Skeletal muscle tissue (tissue), 4 donors: ENCODE measurements around the gene EFHB. TPM values are rescaled to one million over a fixed set of nuclear protein-coding genes. Genes with fewer than 3 reads are reported as not detected.
"Not testable (repeated sequence)": the region's sequence is repeated elsewhere in the genome, so short reads cannot be mapped to it uniquely, and the experiment has no call there.

Source experiments
- H3K27ac ChIP-seq: one replicate; pipeline ENCODE4 v1.7.0; 2013; ENCODE audit warnings: mild to moderate bottlenecking, low read depth, low read length, inconsistent platforms
- H3K27me3 ChIP-seq, 3 donors: one replicate each; pipeline ENCODE4 v1.7.0; 2013; ENCODE audit warnings: low read length in 3 of 3; ENCODE audit not compliant: control insufficient read depth in 3 of 3, insufficient read depth in 3 of 3
- H3K36me3 ChIP-seq, 3 donors: one replicate each; pipeline ENCODE4 v1.7.0; 2013; ENCODE audit warnings: low read length in 3 of 3; ENCODE audit not compliant: control insufficient read depth in 3 of 3, insufficient read depth in 3 of 3
- H3K4me1 ChIP-seq, 3 donors: one replicate each; pipeline ENCODE4 v1.7.0; 2013; ENCODE audit warnings: low read length in 3 of 3, mild to moderate bottlenecking in 3 of 3; ENCODE audit not compliant: control insufficient read depth in 3 of 3, insufficient read depth in 3 of 3
- H3K4me3 ChIP-seq, 3 donors: one replicate each; pipeline ENCODE4 v1.7.0; 2013; ENCODE audit warnings: low read length in 3 of 3
- H3K9ac ChIP-seq, 3 donors: one replicate each; pipeline ENCODE4 v1.7.0; 2013; ENCODE audit warnings: low read length in 3 of 3, mild to moderate bottlenecking in 3 of 3, moderate library complexity in 2 of 3, low read depth in 1 of 3
- H3K9me3 ChIP-seq, 3 donors: one replicate each; pipeline ENCODE4 v1.7.0; 2013; ENCODE audit warnings: low read length in 3 of 3; ENCODE audit not compliant: control insufficient read depth in 3 of 3
- total RNA-seq: library from RNA; depleted of rRNA; stranded (reverse); fragments of >200 nt; gene quantifications from one replicate; pipeline ENCODE4 v1.2.3, GENCODE V29; 2014
- donor health status: Osteomylitis.

EFHB gene, protein sequence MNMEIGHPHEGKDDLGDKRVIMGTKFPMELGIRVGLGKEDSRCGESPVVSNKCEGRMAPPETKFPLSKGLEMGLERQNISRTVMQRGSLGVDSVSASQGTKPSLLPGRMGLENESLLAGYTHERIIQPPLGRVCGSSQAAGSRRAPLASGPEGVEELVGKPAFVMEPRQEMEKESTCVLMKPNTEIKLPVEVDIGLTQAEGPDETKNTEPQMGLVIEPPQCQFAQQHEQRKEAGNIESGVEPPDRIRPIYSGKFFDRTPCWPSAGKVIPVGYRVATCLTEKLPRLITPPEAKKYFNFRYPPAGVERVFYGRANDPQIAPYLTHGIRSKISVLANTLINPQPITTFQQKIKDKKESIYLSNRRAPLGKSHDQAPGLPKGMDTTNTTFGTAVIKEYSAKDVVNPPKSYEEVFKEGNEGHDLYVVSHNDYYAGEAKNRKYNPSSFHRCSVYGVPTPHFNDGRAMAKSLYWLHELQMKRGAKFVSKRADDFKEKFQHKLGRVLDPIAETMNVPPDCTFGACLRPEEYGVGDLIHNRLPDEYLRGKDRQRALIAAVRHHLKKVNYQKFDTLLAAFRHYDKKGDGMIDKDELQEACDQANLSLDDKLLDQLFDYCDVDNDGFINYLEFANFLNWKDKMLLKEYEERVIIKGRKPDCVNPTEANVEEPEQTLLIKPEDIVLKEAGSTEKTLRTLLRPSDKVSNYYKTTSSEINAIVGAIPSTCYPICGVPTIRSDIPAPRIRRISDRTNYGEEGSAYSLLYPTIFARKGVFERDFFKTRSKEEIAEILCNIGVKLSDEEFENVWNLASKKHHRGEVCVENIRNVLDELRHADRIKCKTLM
- total RNA-seq: not detected

- H3K4me1 ChIP-seq: no peaks in the 10 kb centered on the region
- H3K9ac ChIP-seq: no peak within 1 kb of the TSS
- H3K36me3 ChIP-seq: no peaks in the 10 kb centered on the region
- H3K9me3 ChIP-seq: no peaks in the 10 kb centered on the region
- H3K27ac ChIP-seq: no peak within 1 kb of the TSS
- no peak within 1 kb of the TSS for H3K4me3 ChIP-seq
- H3K27me3 ChIP-seq: peaks cover 8 to 10% (median 10%) of the 10 kb centered on the region in 3 donors
Observed at GRCh38 chr3:19934098-19934566, at the start of gene EFHB. TSS of gene EFHB (minus strand) at chr3:19934217. CDS start at chr3:19934018, 199 bp downstream.

GRCh38 chr3:19972054-19972453 lies 38.0 kb upstream of the EFHB start:
- Histone ChIP-seq H3K36me3 (peaks cover 2 to 19% (median 18%) of the 10 kb centered on the region in 3 donors), H3K4me3 (no peak overlapping the region), H3K27ac (no peak overlapping the region), H3K4me1 (no peaks in the 10 kb centered on the region), H3K27me3 (no peaks in the 10 kb centered on the region), H3K9ac (no peak overlapping the region), H3K9me3 (no peaks in the 10 kb centered on the region)

DNA sequence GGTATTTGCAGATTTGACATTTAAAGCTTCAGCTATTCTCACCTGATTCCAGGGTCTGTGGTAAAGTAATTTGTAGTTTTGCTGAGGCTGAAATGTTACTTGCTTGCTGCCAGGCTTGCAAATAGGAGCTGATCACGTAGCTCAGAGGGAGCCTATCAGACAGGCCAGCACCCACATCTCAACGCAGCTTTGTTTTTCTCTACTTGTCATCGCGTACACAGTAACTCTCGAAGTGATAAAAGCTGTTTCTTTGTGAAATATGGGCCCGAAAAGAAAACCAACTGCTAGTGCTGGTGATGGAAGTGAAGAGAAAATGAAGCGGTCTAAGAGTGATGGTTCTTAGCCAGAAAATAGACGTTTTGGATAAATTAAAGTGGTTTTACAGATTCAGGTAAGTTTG lies 36.3 kb upstream of the EFHB start:
- Histone ChIP-seq H3K9ac (no peak overlapping the region), H3K4me3 (no peak overlapping the region), H3K36me3 (peaks cover 0 to 6% (median 5%) of the 10 kb centered on the region in 3 donors), H3K27me3 (no peaks in the 10 kb centered on the region), H3K27ac (no peak overlapping the region), H3K4me1 (no peaks in the 10 kb centered on the region), H3K9me3 (no peaks in the 10 kb centered on the region)

DNA sequence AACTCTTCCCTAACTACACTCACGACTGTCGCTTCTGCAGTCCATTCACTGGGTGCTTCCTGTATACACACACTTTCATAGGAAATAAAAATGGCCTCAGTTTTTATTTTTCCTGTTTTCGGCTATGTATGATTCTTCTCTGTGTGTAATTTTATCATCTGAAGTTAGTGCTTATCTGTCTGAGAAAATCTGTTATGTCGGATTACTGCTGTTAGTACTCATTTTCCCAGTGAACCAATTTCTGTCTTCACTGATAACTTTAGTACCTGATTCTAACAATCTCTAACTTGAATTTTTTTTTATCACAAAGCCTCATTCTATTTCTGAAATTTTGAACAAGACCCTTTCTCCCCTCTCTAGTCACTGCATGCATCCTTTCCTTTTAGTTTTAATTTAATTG lies 33.8 kb upstream of the EFHB start:
- no peaks in the 10 kb centered on the region for H3K9me3 ChIP-seq
- H3K27ac ChIP-seq: no peak overlapping the region
- no peaks in the 10 kb centered on the region for H3K27me3 ChIP-seq
- no peak overlapping the region for H3K9ac ChIP-seq
- no peak overlapping the region for H3K4me3 ChIP-seq
- H3K36me3 ChIP-seq: no peaks in the 10 kb centered on the region
- H3K4me1 ChIP-seq: no peaks in the 10 kb centered on the region

DNA sequence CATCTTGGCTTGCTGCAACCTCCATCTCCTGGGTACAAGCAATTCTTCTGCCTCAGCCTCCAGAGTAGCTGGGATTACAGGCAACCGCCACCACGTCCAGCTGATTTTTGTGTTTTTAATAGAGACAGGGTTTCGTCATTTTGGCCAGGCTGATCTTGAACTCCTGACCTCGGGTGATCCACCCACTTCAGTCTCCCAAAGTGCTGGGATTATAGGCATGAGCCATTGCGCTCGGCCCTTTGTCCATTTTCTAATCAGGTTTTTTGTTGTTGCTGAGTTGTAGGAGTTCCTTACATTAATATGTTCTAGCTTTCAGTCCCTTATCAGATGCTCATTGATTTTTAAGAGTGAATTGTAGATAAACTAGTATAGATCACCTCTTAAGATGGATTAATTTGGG lies 33.2 kb upstream of the EFHB start:
- Histone ChIP-seq H3K9me3 (no peaks in the 10 kb centered on the region), H3K36me3 (no peaks in the 10 kb centered on the region), H3K27me3 (no peaks in the 10 kb centered on the region), H3K4me3 (no peak overlapping the region), H3K4me1 (peaks cover 0 to 2% (median 0%) of the 10 kb centered on the region in 3 donors), H3K27ac (no peak overlapping the region), H3K9ac (no peak overlapping the region)

GRCh38 chr3:19961960-19962359 lies 27.9 kb upstream of the EFHB start:
- Histone ChIP-seq H3K27ac (no peak overlapping the region), H3K9me3 (no peaks in the 10 kb centered on the region), H3K36me3 (no peaks in the 10 kb centered on the region), H3K4me3 (no peak overlapping the region), H3K27me3 (no peaks in the 10 kb centered on the region), H3K4me1 (peaks cover 0 to 7% (median 0%) of the 10 kb centered on the region in 3 donors), H3K9ac (no peak overlapping the region)

GRCh38 chr3:19960696-19961095 lies 26.7 kb upstream of the EFHB start:
- peaks cover 0 to 7% (median 0%) of the 10 kb centered on the region in 3 donors for H3K4me1 ChIP-seq
- no peaks in the 10 kb centered on the region for H3K9me3 ChIP-seq
- no peaks in the 10 kb centered on the region for H3K27me3 ChIP-seq
- H3K9ac ChIP-seq: no peak overlapping the region
- no peak overlapping the region for H3K27ac ChIP-seq
- no peaks in the 10 kb centered on the region for H3K36me3 ChIP-seq
- no peak overlapping the region for H3K4me3 ChIP-seq

DNA sequence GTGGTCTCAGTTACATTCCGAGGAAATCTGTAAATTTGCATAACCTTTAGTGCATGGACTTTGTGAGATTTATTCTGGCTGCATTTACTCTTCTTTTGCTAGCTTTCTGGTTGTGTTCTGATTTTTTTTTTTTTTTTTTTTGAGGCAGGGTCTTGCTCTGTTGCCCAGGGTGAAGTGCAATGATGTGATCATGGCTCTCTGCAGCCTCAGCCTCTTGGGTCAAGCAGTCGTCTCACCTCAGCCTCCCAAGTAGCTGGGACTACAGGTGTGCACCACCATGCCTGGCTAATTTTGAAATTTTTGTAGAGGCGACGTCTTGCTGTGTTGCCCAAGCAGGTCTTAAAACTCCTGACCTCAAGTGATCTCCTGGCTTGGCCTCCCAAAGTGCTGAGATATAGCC lies 25.5 kb upstream of the EFHB start:
- Histone ChIP-seq H3K36me3 (peaks cover 0 to 5% (median 4%) of the 10 kb centered on the region in 3 donors), H3K27ac (no peak overlapping the region), H3K27me3 (no peaks in the 10 kb centered on the region), H3K9me3 (no peaks in the 10 kb centered on the region), H3K9ac (no peak overlapping the region), H3K4me1 (peaks cover 0 to 11% (median 0%) of the 10 kb centered on the region in 3 donors), H3K4me3 (no peak overlapping the region)

DNA sequence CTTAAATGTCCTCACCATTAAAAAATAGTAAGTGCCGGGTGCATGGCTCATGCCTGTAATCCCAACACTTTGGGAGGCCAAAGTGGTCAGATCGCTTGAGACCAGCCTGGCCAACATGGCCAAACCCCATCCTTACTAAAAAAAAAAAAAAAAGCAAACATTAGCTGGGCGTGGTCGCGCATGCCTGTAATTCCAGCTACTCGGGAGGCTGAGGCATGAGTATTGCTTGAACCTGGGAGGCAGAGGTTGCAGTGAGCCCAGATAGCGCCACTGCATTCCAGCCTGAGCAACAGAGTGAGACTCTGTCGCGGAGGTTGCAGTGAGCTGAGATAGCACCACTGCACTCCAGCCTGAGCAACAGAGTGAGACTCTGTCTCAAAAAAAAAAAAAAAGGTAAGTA lies 23.3 kb upstream of the EFHB start:
- H3K4me3 ChIP-seq, H3K27ac ChIP-seq, H3K27me3 ChIP-seq, H3K9ac ChIP-seq, H3K9me3 ChIP-seq: not testable (repeated sequence)
- Histone ChIP-seq H3K36me3 (peaks cover 0 to 11% (median 6%) of the 10 kb centered on the region in 3 donors), H3K4me1 (peaks cover 0 to 11% (median 0%) of the 10 kb centered on the region in 3 donors)

- H3K27ac ChIP-seq: no peak overlapping the region
- H3K27me3 ChIP-seq: no peaks in the 10 kb centered on the region
- no peaks in the 10 kb centered on the region for H3K9me3 ChIP-seq
- peaks cover 0 to 19% (median 9%) of the 10 kb centered on the region in 3 donors for H3K36me3 ChIP-seq
- H3K9ac ChIP-seq: no peak overlapping the region
- H3K4me3 ChIP-seq: no peak overlapping the region
- H3K4me1 ChIP-seq: peaks cover 0 to 5% (median 4%) of the 10 kb centered on the region in 3 donors
Observed at GRCh38 chr3:19954676-19955075, 20.7 kb upstream of the EFHB start.
